GM12892 (cell line): ENCODE measurements around the gene BAIAP3.

Experiments used
- POLR2AphosphoS5 ChIP-seq: IDR thresholded peaks from 2 replicates; pipeline ENCODE4 v1.6.1; 2011; ENCODE audit warnings: low read depth, low read length, control low read depth
- TAF1 ChIP-seq: IDR thresholded peaks from 2 replicates; pipeline ENCODE4 v1.6.1; 2011; ENCODE audit warnings: low read depth, mild to moderate bottlenecking, control low read depth, low read length, borderline replicate concordance

- no peak for TF ChIP-seq POLR2AphosphoS5
- no peak for TF ChIP-seq TAF1
These were observed 13.3 kb upstream of the BAIAP3 start for GRCh38 chr16:1320097-1320496.
